A673 (cell line): ENCODE measurements around the gene CAPN9.

ENCODE experiments used
- EZH2 ChIP-seq: fragments of 200-600 bp; sonication (generic); IDR thresholded peaks from 2 replicates; pipeline ENCODE4 v1.6.1; 2017; ENCODE audit warnings: borderline replicate concordance, low read depth, mild to moderate bottlenecking, mixed read lengths, antibody characterized with exemption, low read length; ENCODE audit not compliant: poor library complexity, severe bottlenecking
- TF ChIP-seq, protein P1 (sequence below): fragments of 300-800, 200-600 bp; sonication (generic); conservative IDR thresholded peaks from 2 replicates; pipeline ENCODE4 v1.5.1; 2017; ENCODE audit warnings: low read depth, mild to moderate bottlenecking, antibody characterized with exemption, low read length, moderate library complexity, mixed read lengths

DNA sequence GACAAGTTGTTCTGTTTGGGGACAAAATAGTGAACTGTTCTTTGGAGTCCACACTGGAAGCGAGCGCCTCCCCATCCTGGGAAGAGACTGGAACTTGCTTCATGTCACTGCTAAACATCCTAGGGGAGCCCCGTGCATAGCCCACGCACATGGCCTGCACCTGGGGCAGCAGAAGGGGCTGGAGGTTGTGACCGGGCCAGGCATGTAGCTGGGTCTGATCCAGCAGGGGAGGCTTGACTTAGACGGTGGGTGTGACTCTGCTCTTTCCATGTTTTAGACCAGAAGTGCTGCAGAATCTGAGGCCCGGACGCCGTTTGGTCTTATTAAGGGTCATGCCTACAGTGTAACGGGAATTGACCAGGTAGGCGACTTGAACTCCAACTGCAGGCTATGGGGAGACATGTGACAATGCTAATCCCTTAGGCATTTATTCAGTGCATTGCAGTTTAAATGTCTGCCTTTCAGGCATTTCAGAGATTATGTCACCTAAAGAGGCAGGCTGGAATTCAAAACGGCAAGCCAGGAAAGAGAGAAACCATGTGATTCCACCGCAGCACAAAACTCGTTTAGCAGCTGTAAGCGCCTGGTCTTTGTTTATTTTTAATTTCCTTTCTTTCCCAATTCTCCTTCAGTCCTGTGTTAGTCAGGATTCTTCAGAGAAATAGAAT, 21.8 kb downstream of the CAPN9 start:
- TF ChIP-seq, protein P1, sequence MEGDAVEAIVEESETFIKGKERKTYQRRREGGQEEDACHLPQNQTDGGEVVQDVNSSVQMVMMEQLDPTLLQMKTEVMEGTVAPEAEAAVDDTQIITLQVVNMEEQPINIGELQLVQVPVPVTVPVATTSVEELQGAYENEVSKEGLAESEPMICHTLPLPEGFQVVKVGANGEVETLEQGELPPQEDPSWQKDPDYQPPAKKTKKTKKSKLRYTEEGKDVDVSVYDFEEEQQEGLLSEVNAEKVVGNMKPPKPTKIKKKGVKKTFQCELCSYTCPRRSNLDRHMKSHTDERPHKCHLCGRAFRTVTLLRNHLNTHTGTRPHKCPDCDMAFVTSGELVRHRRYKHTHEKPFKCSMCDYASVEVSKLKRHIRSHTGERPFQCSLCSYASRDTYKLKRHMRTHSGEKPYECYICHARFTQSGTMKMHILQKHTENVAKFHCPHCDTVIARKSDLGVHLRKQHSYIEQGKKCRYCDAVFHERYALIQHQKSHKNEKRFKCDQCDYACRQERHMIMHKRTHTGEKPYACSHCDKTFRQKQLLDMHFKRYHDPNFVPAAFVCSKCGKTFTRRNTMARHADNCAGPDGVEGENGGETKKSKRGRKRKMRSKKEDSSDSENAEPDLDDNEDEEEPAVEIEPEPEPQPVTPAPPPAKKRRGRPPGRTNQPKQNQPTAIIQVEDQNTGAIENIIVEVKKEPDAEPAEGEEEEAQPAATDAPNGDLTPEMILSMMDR, result no peak
- TF ChIP-seq EZH2, result no peak
